ENCODE results near the gene MAP3K9. TPM values are rescaled to one million over a fixed set of nuclear protein-coding genes. Genes with fewer than 3 reads are reported as not detected.
"Not testable (repeated sequence)": the region's sequence is repeated elsewhere in the genome, so short reads cannot be mapped to it uniquely, and the experiment has no call there.

The MAP3K9 gene
- total RNA-seq, 2 donors from 2014 or later = 8.7 to 10.7 TPM

DNA sequence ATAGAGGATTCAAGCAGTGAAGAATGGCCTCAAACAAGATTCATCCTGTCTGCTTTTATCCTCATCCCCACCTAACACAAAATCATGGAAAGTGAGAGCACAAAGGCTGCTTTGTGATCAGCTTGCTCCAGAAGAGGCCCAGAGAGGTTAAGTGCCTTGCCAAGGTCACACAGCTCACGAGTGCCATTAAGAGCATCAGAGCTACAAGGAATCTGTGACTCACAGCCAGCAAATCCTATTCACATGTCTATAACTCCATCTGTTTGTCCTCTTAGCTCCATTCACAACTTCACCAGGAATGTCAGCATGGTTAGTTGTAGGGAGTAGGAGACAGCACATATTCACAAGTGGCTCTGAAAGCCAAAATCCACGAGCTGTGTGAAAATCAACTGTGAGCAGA lies 87.8 kb downstream of the MAP3K9 start:
- ATAC-seq = no peak

GRCh38 chr14:70718383-70719118 lies 90.8 kb downstream of the MAP3K9 start:
- no peak for ATAC-seq
- peak overlapping the region in 1 of 2 donors; percentile 67 for H3K27ac Mint-ChIP-seq

More for the DNA sequence above, 87.8 kb downstream of the MAP3K9 start:
- H3K27ac Mint-ChIP-seq = no peak overlapping the region
- no peaks in the 10 kb centered on the region for H3K9me3 Mint-ChIP-seq
- no peak for DNase-seq (ENCODE audit: low spot score in 2 of 2)
- H3K36me3 Mint-ChIP-seq = no peaks in the 10 kb centered on the region

DNA sequence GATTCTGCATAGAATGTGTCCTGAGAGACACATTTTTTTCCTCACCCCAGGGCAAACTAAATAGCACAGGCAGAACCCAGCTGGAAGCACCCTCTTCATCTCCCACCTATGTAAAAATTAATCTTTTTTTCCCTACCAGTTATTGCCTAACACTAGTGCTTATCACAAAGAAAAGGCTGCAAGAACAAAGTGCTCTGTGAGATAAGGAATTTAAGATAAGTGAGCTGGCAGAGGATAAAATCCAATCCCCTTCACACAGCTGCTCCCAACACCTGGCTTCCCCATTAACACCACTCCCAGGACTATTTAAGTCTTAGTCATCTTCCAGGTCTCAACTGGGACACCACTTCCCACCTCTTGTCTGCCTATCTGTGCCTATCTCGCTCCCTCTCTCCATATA lies 92.4 kb downstream of the MAP3K9 start:
- no peaks in the 10 kb centered on the region for H3K9me3 Mint-ChIP-seq
- ATAC-seq (no peak), DNase-seq (ENCODE audit: low spot score in 2 of 2) (no peak)
- peak overlapping the region in 1 of 2 donors; percentile 3 for H3K27ac Mint-ChIP-seq
- no peaks in the 10 kb centered on the region for H3K36me3 Mint-ChIP-seq

More at GRCh38 chr14:70718383-70719118, 90.8 kb downstream of the MAP3K9 start:
- no peak for DNase-seq (ENCODE audit: low spot score in 2 of 2)
- Mint-ChIP-seq H3K36me3 (no peaks in the 10 kb centered on the region), H3K9me3 (no peaks in the 10 kb centered on the region)

DNA sequence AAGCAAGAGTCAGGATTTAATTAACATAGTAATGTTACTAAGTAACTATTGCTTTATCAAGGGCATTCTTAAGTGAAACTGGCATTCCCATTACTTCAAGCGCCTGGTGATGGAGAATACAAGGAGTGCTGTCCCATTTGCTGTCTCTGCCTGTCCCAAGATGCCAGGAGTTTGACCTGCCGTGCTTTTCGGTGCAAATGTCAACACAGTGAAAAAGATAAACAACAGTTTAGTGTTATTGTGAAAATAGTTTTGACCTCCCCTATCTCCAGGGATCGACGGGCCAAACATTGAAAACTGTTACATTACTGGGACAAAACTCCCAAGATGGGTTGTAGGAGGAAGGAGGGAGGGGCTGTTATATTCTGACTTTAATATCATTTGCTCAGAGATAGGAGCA lies 92.8 kb downstream of the MAP3K9 start:
- DNase-seq (ENCODE audit: low spot score in 2 of 2) = no peak
- Mint-ChIP-seq H3K27ac (no peak overlapping the region), H3K9me3 (no peaks in the 10 kb centered on the region), H3K36me3 (no peaks in the 10 kb centered on the region)
- no peak for ATAC-seq

DNA sequence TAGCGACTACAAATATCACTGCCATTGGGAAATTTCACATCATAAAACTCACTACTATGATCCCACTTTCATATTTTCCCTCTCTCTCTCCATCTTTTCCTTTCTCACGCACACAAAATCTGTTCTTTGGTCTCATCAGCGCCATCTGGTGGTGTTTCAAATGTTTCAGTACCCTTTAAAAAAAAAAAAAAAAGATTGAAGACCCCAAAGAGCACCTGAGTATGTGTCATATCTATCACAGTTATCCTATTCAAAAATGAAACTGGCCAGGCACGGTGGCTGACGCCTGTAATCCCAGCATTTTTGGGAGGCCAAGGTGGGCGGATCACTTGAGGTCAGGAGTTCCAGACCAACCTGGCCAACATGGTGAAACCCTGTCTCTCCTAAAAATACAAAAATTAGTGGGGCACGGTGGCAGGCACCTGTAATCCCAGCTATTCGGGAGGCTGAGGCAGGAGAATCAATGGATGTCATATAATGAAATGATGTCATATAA lies 95.2 kb downstream of the MAP3K9 start:
- ATAC-seq (peak; percentile 51 to 53), DNase-seq (ENCODE audit: low spot score in 2 of 2) (peak in 1 of 2 donors; percentile 60)
- no peaks in the 10 kb centered on the region for H3K9me3 Mint-ChIP-seq
- peak overlapping the region in 1 of 2 donors; percentile 52 for H3K27ac Mint-ChIP-seq
- H3K36me3 Mint-ChIP-seq = no peaks in the 10 kb centered on the region

- no peaks in the 10 kb centered on the region for H3K9me3 Mint-ChIP-seq
- H3K36me3 Mint-ChIP-seq = no peaks in the 10 kb centered on the region
- DNase-seq (ENCODE audit: low spot score in 2 of 2) (no peak), ATAC-seq (no peak)
- H3K27ac Mint-ChIP-seq = peak overlapping the region in 1 of 2 donors; percentile 52
Observed at GRCh38 chr14:70713511-70713916, 95.8 kb downstream of the MAP3K9 start.

DNA sequence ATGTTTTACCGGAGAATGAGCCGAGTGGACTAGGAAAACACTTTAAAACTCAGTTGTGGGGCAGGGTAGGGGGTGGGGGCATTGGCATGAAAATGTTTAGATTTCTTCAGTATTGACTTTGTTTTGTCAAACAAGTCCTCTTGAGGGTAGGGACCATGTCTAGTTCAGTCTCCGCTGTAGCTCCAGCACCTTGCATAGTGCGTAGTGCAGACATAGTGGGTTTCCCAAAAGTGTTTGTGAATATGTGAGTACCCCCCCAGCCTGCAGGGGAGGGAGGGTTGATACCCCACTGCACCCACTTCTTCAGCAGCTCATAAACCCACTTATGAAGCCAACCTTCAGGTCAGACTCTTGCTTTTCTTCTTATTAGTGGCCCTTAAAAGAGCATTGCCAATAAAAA lies 96.2 kb downstream of the MAP3K9 start:
- no peak for DNase-seq (ENCODE audit: low spot score in 2 of 2)
- ATAC-seq = no peak
- no peaks in the 10 kb centered on the region for H3K36me3 Mint-ChIP-seq
- no peaks in the 10 kb centered on the region for H3K9me3 Mint-ChIP-seq
- H3K27ac Mint-ChIP-seq = peak overlapping the region in 1 of 2 donors; percentile 52

- no peaks in the 10 kb centered on the region for H3K36me3 Mint-ChIP-seq
- no peak for ATAC-seq
- DNase-seq (ENCODE audit: low spot score in 2 of 2) = no peak
- no peaks in the 10 kb centered on the region for H3K9me3 Mint-ChIP-seq
- H3K27ac Mint-ChIP-seq = no peak overlapping the region
Observed at GRCh38 chr14:70711451-70711850, 97.9 kb downstream of the MAP3K9 start.

GRCh38 chr14:70709726-70710382 lies 99.5 kb downstream of the MAP3K9 start:
- H3K36me3 Mint-ChIP-seq = no peaks in the 10 kb centered on the region
- ATAC-seq (no peak), DNase-seq (ENCODE audit: low spot score in 2 of 2) (no peak)
- no peak overlapping the region for H3K27ac Mint-ChIP-seq
- H3K9me3 Mint-ChIP-seq = no peaks in the 10 kb centered on the region

GRCh38 chr14:70708717-70709570 lies 100.4 kb downstream of the MAP3K9 start:
- Mint-ChIP-seq H3K9me3 (no peaks in the 10 kb centered on the region), H3K36me3 (no peaks in the 10 kb centered on the region), H3K27ac (no peak overlapping the region)
- no peak for DNase-seq (ENCODE audit: low spot score in 2 of 2)
- no peak for ATAC-seq

DNA sequence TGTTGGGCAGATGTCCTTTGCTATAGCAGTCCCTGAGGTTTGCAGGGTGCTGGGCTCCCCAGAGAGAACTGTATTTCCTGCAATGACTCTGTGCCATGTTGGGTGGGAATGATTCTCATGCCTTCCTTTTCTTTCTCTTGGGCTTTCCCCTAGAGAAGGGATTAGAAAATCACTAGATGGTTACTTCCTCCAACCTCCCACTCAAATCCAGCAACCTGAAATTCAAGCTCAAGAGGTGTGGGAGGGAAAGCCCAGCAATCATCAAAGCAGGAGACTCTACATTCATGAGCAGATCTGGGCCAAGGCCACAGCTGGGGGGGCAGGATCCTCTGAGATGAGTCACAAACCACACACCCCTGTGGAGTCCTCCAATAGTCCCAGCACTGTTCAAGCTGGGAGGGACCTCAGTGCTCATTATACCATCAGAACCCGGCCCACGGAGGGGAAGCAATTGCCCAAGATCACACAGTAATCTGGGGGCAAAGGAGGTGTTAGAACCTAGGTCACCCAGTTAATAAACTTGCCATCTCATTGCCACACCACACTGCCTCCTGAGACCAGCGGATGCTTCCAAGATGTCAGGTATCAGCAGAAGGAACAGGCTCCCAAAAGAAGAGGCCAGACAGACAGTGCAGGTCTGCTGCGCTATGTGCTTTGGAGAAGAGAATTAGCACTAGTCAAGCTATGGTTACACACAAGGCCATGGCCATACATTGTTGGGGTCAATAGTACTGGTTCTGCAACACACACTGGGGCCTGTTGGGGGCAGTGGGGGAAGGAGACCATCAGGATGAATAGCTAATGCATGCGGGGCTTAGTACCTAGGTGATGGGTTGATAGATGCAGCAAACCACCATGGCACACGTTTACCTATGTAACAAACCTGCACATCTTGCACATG lies 101.9 kb downstream of the MAP3K9 start:
- Mint-ChIP-seq H3K36me3 (no peaks in the 10 kb centered on the region), H3K27ac (no peak overlapping the region), H3K9me3 (no peaks in the 10 kb centered on the region)
- DNase-seq (ENCODE audit: low spot score in 2 of 2) = no peak
- ATAC-seq = peak; percentile 64 to 70

- ATAC-seq (no peak), DNase-seq (ENCODE audit: low spot score in 2 of 2) (no peak)
- no peaks in the 10 kb centered on the region for H3K9me3 Mint-ChIP-seq
- H3K36me3 Mint-ChIP-seq = no peaks in the 10 kb centered on the region
- H3K27ac Mint-ChIP-seq = no peak overlapping the region
Observed at GRCh38 chr14:70706177-70706576, 103.1 kb downstream of the MAP3K9 start.

DNA sequence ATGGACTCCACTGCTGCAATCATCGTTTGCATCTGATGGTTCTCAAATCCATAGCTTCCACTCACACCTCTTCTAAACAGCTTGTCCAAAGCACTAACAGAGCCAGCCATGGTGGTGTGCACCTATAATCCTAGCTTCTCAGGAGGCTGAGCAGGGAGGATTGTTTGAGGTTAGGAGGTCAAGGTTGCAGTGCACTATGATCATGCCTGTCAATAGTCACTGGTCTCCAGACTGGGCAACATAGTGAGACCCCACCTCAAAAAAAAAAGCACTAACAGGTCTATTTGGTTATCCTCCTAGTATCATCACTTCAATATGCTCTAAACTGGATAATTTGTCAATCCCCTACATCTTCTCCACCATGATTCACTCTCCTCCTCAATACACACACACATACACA lies 104.4 kb downstream of the MAP3K9 start:
- H3K36me3 Mint-ChIP-seq = no peaks in the 10 kb centered on the region
- no peaks in the 10 kb centered on the region for H3K9me3 Mint-ChIP-seq
- no peak for DNase-seq (ENCODE audit: low spot score in 2 of 2)
- ATAC-seq = no peak
- peak overlapping the region in 1 of 2 donors; percentile 3 for H3K27ac Mint-ChIP-seq

DNA sequence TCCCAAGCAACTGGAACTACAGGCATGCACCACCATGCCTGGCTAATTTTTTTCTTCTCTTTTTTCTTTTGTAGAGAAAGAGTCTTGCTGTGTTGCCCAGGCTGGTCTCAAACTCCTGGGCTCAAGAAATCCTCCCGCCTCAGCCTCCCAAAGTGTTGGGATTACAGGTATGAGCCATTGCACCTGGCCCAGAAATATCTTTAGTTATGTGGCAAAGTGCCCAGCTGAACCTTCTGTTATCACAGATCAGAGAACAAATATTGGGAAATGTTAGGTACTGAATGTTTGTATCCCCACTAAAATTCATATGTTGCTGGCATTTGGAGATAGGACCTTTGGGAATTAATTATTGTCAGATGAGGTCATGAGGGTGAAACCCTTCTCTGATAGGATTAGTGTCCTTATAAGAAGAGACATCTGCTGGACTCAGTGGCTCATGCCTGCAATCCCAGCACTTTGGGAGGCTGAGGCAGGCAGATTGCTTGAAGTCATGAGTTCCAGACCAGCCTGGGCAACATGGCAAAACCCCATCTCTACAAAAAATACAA lies 105.6 kb downstream of the MAP3K9 start:
- not testable (repeated sequence) for H3K27ac Mint-ChIP-seq; H3K9me3 Mint-ChIP-seq; ATAC-seq; DNase-seq (ENCODE audit: low spot score in 2 of 2); H3K36me3 Mint-ChIP-seq

- H3K27ac Mint-ChIP-seq = no peak overlapping the region
- ATAC-seq = no peak
Observed at GRCh38 chr14:70702161-70702560, 107.2 kb downstream of the MAP3K9 start.

DNA sequence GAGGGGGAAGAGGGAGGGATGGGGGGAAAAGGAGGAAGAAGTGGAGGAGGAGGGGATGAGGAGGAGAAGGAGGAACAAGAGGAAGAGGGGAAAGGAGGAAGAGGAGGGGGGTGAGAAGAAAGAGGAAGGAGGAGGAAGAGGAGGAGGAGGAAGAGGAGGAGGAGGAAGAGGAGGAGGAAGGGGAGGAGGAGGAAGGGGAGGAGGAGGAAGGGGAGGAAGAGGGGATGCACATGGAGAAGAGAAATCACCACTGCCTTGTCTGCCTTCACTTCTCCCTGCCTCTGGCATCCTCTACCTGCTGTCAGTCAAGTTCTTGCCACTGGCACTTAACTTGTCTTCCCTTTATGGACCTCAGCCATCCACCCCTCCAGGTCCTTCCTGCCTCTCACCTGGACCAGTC lies 107.7 kb downstream of the MAP3K9 start:
- H3K9me3 Mint-ChIP-seq = no peaks in the 10 kb centered on the region
- no peak overlapping the region for H3K27ac Mint-ChIP-seq
- H3K36me3 Mint-ChIP-seq = no peaks in the 10 kb centered on the region
- no peak for DNase-seq (ENCODE audit: low spot score in 2 of 2)
- no peak for ATAC-seq

More at GRCh38 chr14:70702161-70702560, 107.2 kb downstream of the MAP3K9 start:
- no peak for DNase-seq (ENCODE audit: low spot score in 2 of 2)
- no peaks in the 10 kb centered on the region for H3K36me3 Mint-ChIP-seq
- H3K9me3 Mint-ChIP-seq = no peaks in the 10 kb centered on the region
